Aorta (tissue), 5 donors: ENCODE measurements around the gene UBE2O. TPM values are rescaled to one million over a fixed set of nuclear protein-coding genes. Genes with fewer than 3 reads are reported as not detected.

Source experiments
- ATAC-seq: fragments of 200-7000 bp; cut with Tn5 transposase; one replicate; pipeline ENCODE4 v1.9.1; 2022; ENCODE audit warnings: moderate library complexity; ENCODE audit not compliant: low FRiP score
- DNase-seq, 2 donors: peaks; one replicate each; pipeline ENCODE4 v3.0.0-alpha.2; 2020
- H3K27ac ChIP-seq, 2 donors: one replicate each; pipeline ENCODE4 v1.5.1; 2013; ENCODE audit warnings: low read length in 2 of 2, mild to moderate bottlenecking in 2 of 2, moderate library complexity in 2 of 2, control low read depth in 1 of 2, inconsistent platforms in 1 of 2, low read depth in 1 of 2
- H3K27me3 ChIP-seq, 2 donors: one replicate each; pipeline ENCODE4 v1.6.1; 2013; ENCODE audit warnings: control low read depth in 1 of 2, low read length in 1 of 2, mild to moderate bottlenecking in 1 of 2, moderate library complexity in 1 of 2; ENCODE audit not compliant: insufficient read depth in 2 of 2, control insufficient read depth in 1 of 2
- H3K36me3 ChIP-seq, 2 donors: one replicate each; pipeline ENCODE4 v1.6.1; 2013; ENCODE audit warnings: control low read depth in 1 of 2, low read length in 1 of 2, mild to moderate bottlenecking in 1 of 2; ENCODE audit not compliant: insufficient read depth in 2 of 2, control insufficient read depth in 1 of 2
- H3K4me1 ChIP-seq, 2 donors: one replicate each; pipeline ENCODE4 v1.6.1; 2013; ENCODE audit warnings: low read length in 2 of 2, control low read depth in 1 of 2, mild to moderate bottlenecking in 1 of 2, moderate library complexity in 1 of 2; ENCODE audit not compliant: insufficient read depth in 2 of 2, control insufficient read depth in 1 of 2
- H3K4me3 ChIP-seq, 2 donors: one replicate each; pipeline ENCODE4 v1.5.1; 2013; ENCODE audit warnings: low read length in 2 of 2, control low read depth in 1 of 2, mild to moderate bottlenecking in 1 of 2
- H3K9me3 ChIP-seq: one replicate; pipeline ENCODE4 v1.6.1; 2013; ENCODE audit warnings: mild to moderate bottlenecking, low read length; ENCODE audit not compliant: control insufficient read depth
- WGBS, 2 donors: extraction: QIAGEN DNeasy Blood & Tissue Kit; methylation state at CpG; one replicate each; pipeline ENCODE4 v1.1.7; 2013; 5-methylcytosine and 5-hydroxymethylcytosine counted together
- intact Hi-C, 2 donors: fragments of 100-400 bp; cut with DNase I; formaldehyde crosslinking; loops; one replicate each; pipeline versions ENCODE4 v1.14.2 to v1.15.0; 2022
- polyA plus RNA-seq, 2 donors: library from polyadenylated mRNA; stranded (reverse); fragments of 200-250 nt; gene quantifications; one replicate each; pipeline ENCODE4 v1.2.3, GENCODE V29; 2013
- total RNA-seq, 2 donors: library from RNA; stranded (reverse); fragmentation: NEBNext Ultra II Directional; extraction: Animal tissue kit (Norgen Biotek cat#: 25700); gene quantifications; one replicate each; pipeline ENCODE4 v1.2.1, GENCODE V29; 2021
- donor health status: healthy with polysubstance abuse.
- donor health status: Bipolar disorder and iron deficiency.
- donor health status: DM: no; HTN: no; CAD: no.
- donor health status: DM: no; HTN: no; CAD: no.
- donor health status: DM: yes; HTN: yes; CAD: no.

The UBE2O gene
- total and polyA plus RNA-seq, 4 donors, result 2.5 to 24.7 (median 12.5) TPM

DNA sequence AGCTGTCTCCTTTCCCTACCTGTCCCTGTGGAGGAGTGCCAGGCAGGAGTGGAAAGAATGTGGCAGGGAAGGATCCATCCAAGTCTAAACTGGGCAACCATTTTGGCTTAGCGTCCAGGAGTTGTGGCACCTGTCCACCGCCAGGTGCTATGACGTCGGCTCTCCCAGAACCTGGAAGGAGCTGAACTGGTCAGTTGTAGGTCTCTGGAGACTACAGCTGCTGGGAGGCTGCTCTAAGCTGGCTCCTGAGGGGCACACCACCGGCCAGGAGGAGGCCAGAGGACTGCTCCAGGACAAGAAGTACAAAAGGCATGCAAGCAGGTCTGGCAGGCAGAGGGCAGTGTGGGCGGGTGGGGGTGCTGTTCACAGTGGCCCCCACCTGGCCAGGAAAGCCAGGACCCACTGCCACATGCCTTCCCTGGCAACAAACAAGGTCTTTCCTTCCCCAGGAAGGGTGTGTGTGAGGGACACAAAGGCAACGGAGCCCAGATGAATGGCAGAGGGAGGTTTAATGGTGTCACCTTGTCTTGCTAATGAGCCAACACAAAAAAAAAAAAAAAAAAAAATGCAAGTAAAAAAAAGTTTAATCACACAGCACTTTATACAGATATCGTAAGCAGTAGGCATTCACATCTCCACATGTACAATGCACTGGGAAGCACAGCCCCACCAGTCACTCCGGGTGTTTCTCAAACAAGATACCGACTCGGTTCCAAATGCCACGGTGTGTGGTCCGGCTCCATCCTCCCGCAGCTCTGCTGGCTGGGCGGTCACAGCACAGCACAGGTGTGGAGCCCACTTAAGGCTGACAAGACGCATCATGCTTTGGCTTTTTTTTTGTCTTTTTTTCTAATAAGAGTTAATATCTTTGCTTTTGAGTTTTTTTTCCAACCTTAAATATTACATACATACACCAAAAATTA lies 63.7 kb downstream of the UBE2O start:
- DNase-seq, result no peak
- no peaks in the 10 kb centered on the region for H3K36me3 ChIP-seq
- H3K27ac ChIP-seq, result no peak overlapping the region
- no peaks in the 10 kb centered on the region for H3K4me1 ChIP-seq
- intact Hi-C loops, result loop anchor here in 1 of 2 donors (5.0 kb wide), 1 partner anchor 37 kb away; the partner anchor contains the start of gene PRPSAP1
- ATAC-seq, result no peak
- no peaks in the 10 kb centered on the region for H3K27me3 ChIP-seq
- H3K9me3 ChIP-seq, result no peaks in the 10 kb centered on the region
- H3K4me3 ChIP-seq, result no peak overlapping the region
- 86 to 89% methylated on average over 16 of the region's 16 CpGs for WGBS, 2 donors

GRCh38 chr17:76386966-76387765 lies 65.8 kb downstream of the UBE2O start:
- ATAC-seq (no peak), DNase-seq (peak in 1 of 2 donors; percentile 58)
- H3K9me3 ChIP-seq, result no peaks in the 10 kb centered on the region
- WGBS, 2 donors, result 94 to 95% methylated on average over 25 to 31 of the region's 31 CpGs
- H3K36me3 ChIP-seq, result no peaks in the 10 kb centered on the region
- intact Hi-C loops, result loop anchor here in 1 of 2 donors (5.0 kb wide), 1 partner anchor 35 kb away; the partner anchor contains the start of gene PRPSAP1
- no peaks in the 10 kb centered on the region for H3K4me1 ChIP-seq
- H3K4me3 ChIP-seq, result no peak overlapping the region
- no peak overlapping the region for H3K27ac ChIP-seq
- H3K27me3 ChIP-seq, result no peaks in the 10 kb centered on the region

DNA sequence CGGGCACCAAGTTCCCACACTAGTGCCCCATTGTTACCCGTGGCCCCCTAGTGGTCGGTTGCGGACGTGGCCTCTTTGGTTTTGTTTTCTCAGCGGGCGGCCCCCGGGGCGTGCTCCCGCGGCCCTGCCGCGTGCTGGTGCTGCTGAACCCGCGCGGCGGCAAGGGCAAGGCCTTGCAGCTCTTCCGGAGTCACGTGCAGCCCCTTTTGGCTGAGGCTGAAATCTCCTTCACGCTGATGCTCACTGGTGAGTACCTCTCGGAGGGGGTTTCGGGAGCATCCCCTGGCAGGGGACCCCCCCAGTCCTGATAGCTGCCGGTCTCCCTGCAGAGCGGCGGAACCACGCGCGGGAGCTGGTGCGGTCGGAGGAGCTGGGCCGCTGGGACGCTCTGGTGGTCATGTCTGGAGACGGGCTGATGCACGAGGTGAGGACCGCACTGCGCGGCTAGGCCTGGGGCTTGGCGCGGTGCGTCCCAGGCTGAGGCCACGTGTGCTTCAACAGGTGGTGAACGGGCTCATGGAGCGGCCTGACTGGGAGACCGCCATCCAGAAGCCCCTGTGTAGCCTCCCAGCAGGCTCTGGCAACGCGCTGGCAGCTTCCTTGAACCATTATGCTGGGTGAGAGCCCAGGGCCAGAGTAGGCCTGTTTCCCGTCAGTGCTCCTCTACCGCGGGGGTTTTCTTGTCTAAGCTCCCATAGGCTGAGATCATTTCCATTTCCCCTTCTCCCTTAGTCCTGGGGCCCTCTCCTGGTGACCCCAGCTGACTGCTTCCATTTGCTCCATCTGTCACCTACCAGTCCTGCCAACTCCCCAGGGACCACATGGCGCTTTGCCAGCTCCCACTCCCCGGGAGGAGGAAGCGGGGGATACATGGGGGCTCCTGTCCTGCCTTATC lies 66.8 kb downstream of the UBE2O start:
- H3K27me3 ChIP-seq, result no peaks in the 10 kb centered on the region
- no peaks in the 10 kb centered on the region for H3K9me3 ChIP-seq
- intact Hi-C loops, result loop anchor here in 1 of 2 donors (5.0 kb wide), 1 partner anchor 34 kb away; the partner anchor contains the start of gene PRPSAP1
- peak; percentile 48 for ATAC-seq
- 31 to 35% methylated on average over 50 to 52 of the region's 52 CpGs for WGBS, 2 donors
- DNase-seq, result peak; percentile 89 to 95
- H3K36me3 ChIP-seq, result no peaks in the 10 kb centered on the region
- no peaks in the 10 kb centered on the region for H3K4me1 ChIP-seq
- no peak overlapping the region for H3K27ac ChIP-seq
- no peak overlapping the region for H3K4me3 ChIP-seq

DNA sequence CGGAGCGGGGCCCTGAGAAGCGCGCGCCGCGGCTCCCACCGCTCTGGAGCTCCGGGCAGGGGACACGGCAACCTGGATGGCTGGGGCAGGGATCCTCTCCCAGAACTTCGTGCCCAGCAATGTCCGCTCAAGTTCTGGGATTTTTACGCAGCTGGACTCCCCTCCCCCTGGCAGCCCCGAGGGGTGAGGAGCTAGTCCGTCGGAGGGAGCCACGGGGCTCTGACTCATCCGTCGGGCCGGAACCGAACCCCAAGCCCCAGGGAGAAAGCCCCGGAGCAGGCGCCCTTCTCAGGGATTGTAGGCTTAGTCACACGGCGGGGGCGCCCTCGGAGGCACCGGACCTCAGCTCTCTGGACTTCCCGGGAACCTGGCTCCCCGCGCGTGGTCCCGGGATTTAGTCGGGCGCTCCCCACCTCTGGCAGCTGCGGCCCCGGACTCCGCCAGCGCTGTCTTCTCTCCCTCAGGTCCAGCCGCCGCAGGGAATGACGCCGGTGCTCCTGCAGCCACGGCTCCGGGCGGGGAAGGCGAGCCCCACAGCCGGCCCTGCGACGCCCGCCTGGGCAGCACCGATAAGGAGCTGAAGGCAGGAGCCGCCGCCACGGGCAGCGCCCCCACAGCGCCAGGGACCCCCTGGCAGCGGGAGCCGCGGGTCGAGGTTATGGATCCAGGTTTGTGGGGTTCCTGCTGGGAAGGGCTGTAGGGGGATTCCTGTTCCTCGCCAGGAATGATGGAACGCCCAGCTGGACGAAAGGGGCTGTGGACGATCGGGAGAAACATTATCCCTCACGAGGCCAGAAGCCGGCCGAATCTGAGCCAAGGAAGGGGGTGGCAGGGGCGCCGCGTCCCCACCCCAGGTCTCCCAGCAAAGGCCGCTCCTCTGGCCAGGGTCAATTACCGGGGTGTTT lies 67.7 kb downstream of the UBE2O start:
- WGBS, 2 donors, result 1 to 2% methylated on average over 71 to 74 of the region's 74 CpGs
- intact Hi-C loops, result loop anchor here in 1 of 2 donors (5.0 kb wide), 1 partner anchor 33 kb away; the partner anchor contains the start of gene PRPSAP1
- DNase-seq (peak; percentile 81 to 92), ATAC-seq (peak; percentile 41)
- Histone ChIP-seq H3K36me3 (no peaks in the 10 kb centered on the region), H3K4me3 (peak overlapping the region in 1 of 2 donors; percentile 39), H3K27me3 (no peaks in the 10 kb centered on the region), H3K4me1 (no peaks in the 10 kb centered on the region), H3K9me3 (no peaks in the 10 kb centered on the region), H3K27ac (no peak overlapping the region)

GRCh38 chr17:76384222-76384986 lies 68.5 kb downstream of the UBE2O start, which contains the start of gene SPHK1:
Gene SPHK1, plus strand, starts transcription at chr17:76384609. Its CDS starts 1,036 bp downstream, at chr17:76385645.
- H3K27me3 ChIP-seq, result no peaks in the 10 kb centered on the region

DNA sequence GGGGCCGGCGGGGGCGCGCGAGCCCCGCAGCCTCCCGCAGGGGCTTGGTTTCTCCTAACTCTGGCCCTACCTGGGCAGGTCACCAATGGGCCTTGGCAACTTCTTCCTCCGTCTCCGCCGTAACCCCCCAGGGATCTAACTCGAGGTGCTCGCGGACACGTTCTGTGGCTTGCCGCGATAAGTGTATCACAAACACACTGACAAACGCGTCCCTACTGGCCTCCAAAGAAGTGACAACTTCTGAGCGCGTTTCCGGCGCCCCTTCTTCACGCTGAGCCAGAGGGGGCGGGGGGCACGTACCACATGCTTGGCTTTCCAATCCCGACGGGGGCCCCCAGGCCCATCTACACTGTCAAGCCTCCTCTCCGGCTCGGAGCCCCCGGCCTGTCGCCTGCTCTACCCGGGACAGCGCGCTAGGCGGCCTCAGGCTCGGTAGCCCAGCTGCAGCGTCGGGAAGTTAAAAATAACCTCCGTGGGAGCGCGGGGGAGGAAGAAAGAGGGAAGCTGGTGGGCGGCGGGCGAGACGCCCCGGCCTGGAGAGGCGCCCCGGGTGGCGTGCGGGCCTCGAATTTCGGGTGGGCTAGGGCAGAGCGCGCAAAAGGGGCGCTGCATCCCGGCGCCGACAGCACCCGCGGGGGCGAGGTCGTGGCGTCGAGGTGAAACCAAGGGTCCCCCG lies 69.3 kb downstream of the UBE2O start:
- ATAC-seq (peak; percentile 36), DNase-seq (peak; percentile 78 to 90)
- WGBS, 2 donors, result 0 to 1% methylated on average over 46 to 65 of the region's 65 CpGs
- Histone ChIP-seq H3K9me3 (no peaks in the 10 kb centered on the region), H3K27ac (peak overlapping the region in 1 of 2 donors; percentile 15), H3K36me3 (no peaks in the 10 kb centered on the region), H3K27me3 (no peaks in the 10 kb centered on the region), H3K4me1 (no peaks in the 10 kb centered on the region), H3K4me3 (peak overlapping the region; percentile 39 to 50)
- intact Hi-C loops, result no loop called here

More at GRCh38 chr17:76384222-76384986, 68.5 kb downstream of the UBE2O start, which contains the start of gene SPHK1:
- H3K4me3 ChIP-seq, result peak within 1 kb of the TSS; percentile 39 to 50
- no peaks in the 10 kb centered on the region for H3K4me1 ChIP-seq
- DNase-seq (peak; percentile 86 to 92), ATAC-seq (peak; percentile 83)
- H3K27ac ChIP-seq, result peak within 1 kb of the TSS in 1 of 2 donors; percentile 37
- WGBS, 2 donors, result 0 to 1% methylated on average over 99 to 118 of the region's 118 CpGs
- intact Hi-C loops, result no loop called here
- H3K36me3 ChIP-seq, result no peaks in the 10 kb centered on the region
- H3K9me3 ChIP-seq, result no peaks in the 10 kb centered on the region
